Stimulated activated CD4-positive, alpha-beta T cell treated with anti-CD3 and anti-CD28 coated beads, TNF-alpha, amount 100 ng/mL, for 24 hours (primary cell): Measurements from ENCODE around the gene CCDC78.

ENCODE experiments used
- DNase-seq, 3 experiments: peaks; one replicate each; pipeline ENCODE4 v3.0.0-alpha.2; 2020; ENCODE audit warnings: low read depth in 3 of 3

CCDC78 gene

DNA sequence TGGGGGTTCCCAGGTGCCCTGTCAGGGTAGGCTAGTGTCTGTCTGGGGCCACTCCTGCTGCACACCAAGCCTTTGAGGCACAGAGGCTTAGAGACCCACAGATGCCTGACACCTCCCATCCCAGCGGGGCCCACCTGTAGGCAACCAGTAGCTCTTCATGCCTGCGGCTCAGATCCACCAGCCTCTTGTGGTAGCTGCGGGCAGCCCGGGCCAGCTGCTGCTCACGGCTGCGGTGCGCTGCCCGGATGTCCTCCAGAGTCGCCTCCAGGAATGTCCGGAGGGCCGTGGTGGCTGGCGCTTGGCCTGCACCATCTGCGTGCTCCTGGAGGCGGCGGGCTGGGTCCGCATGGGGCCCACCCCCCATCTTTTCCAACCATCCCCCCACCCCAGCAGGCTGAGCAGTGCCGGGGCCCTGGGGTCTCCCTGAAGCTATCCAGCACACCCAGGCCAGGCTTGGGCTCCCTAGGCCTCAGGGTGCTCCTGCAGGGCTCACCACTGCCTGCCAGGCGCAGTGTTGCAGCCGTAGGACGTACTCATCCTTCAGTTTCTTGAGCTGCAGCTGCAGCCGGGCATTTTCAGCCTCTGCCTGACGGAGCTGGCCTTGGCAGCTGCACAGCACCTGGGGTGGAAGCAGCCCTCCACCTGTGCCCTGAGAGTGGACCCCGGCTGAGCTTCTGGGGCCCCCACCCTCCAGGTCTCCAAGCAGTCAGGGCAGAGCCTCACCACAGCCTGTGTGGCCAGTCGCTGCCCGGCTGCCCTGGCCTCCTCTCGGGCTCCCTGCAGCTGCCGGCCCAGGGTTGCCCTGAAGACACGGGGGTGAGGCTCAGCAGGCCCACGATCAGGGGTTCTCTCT, 1.8 kb downstream of the CCDC78 start:
- no peak for DNase-seq

DNA sequence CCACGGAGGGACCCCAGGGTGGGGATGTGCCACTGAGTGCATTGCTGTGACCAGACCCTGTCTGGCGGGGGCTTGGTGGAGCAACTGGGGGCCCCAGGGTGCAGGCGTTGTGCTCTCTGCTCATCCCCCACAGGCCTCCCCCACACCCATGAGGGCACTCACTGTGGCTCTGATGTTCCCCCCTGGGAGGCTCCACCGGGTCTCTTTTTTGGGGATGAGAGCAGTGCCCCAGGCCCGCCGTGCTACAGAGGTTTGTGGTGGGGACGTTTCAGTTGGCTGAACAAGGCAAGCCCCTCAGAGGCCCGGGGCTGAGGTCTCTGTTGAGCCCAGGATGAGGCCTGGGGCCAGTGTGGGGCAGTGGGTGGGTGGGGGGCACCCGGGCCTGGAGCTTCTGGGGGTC, 2.5 kb downstream of the CCDC78 start:
- DNase-seq: no peak

DNA sequence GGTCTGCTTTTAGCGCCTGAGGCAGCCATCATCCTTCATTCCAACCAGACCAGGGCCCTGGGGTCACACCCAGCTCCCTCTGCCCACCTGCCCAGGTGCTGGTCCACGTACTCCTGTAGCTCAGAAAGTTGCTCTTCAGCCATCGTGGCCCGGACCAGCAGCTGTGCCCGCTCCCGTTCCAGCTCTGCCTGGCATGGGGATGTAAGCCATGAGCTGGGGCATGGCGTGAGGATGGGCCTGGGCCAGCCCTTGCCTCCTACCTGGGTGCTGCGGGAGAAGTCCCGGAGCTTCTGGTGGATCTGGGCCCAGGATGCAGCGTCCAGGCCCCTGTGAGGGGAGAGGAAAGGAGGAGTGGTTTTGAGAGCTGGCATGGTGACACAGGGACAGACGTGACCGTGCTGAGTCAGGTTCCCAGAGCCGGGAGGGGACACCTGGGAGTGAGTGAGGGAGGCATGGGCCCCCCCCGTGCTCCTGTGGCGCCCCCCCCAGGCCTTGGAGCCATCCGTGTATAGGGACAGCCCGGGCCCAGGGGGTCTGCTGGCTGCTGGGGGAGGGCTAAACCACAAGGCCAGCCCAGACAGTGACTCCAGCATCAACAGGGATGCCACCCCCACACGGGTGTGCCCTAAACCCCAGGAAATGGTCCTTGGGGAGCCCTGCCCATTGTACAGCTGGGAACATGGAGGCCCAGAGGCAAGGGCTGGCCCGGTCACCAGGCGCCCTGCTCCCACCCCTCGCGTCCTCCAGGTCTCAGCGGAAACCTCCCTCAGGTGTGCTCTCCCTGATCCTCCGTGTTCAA, 3.2 kb downstream of the CCDC78 start:
- no peak for DNase-seq

DNA sequence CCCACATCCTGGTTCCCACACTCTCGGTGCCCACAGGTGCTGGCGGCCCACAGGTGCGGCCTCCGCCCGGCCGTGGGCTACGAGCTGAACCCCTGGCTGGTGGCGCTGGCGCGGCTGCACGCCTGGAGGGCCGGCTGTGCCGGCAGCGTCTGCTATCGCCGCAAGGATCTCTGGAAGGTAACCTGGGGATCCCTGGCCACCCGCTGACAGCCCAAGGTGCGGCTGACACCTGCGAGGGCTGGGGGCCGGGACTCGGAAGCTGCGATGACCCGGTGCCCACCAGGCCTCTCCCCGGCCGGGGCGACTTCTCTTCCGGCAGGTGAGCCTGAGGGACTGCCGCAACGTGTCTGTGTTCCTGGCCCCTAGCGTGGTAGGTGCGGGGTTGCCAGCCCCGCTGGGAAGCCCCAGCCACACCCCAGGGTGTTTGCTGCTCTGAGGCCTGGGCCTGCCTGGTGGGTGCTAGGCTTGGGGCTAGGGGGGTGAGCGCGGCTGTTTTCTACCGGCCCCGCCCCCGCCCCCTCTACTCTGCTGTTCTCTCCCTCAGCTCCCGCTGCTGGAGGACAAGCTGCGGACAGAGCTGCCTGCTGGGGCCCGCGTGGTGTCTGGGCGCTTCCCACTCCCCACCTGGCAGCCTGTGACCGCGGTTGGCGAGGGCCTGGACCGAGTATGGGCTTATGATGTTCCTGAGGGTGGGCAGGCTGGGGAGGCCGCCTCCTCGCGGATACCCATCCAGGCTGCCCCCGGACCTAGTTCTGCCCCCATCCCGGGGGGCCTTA, 4.3 kb downstream of the CCDC78 start:
- DNase-seq: no peak

DNA sequence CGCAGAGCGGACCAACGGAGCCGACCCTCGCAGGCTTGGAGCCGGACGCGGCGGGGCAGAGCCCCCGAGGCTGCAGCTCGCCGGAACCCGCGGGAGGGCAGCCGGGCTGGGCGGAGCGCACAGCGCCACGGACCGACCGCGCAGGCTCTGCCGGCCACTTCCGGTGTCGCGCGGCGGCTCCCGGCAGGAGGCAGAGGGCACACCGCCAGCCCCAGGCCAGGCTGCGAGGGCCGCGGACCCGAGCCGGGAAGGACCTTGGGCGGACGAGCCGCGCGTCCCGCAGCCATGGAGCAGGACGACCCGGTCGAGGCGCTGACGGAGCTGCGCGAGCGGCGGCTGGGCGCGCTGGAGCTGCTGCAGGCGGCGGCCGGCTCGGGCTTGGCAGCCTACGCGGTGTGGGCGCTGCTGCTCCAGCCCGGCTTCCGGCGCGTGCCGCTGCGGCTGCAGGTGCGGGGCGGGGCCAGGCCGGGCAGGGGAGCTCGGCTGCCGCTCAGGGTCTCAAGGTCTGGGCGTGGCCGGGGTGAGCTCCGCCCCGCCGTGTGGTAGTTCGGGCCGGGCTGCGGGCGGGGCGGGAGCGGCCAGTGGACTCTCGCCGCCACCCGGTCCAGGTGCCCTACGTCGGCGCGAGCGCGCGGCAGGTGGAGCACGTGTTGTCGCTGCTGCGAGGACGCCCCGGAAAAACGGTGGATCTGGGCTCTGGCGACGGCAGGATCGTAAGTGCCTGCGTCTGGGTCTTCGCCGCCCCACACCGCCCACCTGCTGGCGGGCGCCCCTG, 5.1 kb downstream of the CCDC78 start, which contains the start of gene ANTKMT:
Gene ANTKMT (plus strand): TSS at position 157 of the 775 bp plus-strand sequence. CDS start 129 bp downstream, at position 286.
- DNase-seq: peak in 2 of 3 experiments; percentile 52 to 80

DNA sequence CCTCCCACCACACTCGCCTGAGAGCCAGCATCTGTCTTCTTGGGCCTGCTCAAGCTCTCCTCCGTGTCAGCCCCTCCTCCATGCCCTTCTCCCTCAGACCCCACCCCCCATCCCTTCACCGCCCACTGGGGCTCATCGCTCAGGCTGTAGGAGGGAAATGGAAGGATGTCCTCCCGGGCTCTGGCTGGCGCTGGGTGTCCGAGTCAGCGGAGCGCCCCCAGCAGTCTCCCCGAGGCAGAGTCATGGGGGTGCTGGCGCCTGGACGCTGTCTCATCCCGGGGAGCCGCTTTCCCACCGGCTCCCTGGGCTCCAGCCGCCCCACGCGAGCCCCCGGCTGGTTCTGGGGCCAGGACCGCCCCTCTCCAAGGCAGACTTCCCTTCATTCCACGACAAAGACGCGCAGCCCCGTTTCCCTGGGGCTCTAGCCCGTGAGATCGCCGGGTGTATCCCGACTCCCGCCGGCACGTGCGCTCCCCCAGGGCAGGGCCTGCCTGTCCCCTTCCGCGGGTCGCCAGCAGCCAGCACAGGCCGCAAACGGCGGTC, 5.7 kb downstream of the CCDC78 start:
- peak in 1 of 3 experiments; percentile 70 for DNase-seq

DNA sequence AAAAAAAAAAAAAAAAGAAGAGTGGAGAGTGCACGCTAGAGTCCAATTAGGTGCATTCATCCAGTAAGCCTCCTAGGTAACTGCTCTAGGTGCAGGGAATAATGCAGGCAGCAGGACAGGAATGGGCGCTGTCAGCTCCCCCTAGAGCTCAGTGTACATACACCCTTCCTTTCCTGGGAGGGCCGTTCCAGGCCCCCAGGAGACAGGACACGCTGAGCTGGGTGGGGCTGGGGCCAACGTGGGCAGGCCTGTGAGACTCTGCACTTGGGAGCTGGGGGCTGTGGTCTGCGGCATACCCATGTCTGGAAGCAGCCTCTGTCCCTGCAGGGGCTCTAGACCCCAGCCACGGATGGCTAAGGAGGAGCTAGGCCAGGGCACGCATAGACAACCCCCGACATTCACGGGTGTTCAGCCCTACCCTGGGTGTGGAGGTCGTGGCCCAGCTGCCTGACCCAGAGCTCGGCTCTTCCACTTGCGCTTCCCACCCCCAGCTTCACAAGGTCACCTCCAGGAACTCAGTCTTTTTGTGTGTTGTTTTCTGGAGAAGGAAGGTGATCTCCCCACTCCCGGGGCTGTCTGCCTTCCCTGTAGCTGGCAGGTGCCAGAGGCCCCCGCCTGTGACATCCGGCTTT, 6.3 kb downstream of the CCDC78 start:
- no peak for DNase-seq

DNA sequence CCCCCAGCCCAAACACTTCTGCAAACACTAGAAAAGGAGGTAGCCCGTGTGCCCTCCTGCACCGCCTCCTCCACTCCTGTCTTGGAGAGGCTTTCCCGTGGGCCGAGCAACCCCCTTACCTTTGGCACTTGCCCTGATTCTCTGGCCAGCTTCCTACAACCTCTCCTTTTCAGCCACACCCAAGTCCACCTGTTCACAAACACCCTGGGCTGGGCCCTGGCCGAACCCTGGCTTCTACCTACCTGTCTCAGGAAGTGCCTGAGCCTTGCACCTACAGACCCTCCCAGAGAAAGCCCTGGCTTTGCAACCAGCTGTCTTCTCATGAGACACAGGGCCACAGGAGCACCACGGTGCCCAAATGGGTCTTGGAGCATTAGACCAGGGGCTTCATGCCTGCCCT, 7.3 kb downstream of the CCDC78 start:
- DNase-seq: no peak

DNA sequence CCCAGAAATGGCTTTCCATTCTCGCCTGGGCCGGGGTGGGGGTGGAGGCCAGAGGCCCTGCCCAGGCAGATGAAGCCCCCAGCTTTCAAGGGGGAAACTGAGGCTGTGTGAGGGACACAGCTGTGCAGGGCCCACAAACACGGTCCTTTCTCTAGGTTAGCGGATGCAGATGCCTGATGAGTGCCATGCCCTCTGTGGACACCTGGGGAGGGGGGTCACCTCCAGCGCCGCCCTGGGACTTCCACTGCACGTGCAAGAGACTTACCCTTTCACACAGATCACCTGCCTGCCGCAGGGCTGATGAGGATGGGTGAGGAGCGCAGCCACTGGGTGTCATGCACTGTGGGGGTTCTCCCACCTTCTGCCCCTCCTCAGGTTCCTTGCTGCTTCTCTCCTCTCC, 7.9 kb downstream of the CCDC78 start:
- DNase-seq: no peak

DNA sequence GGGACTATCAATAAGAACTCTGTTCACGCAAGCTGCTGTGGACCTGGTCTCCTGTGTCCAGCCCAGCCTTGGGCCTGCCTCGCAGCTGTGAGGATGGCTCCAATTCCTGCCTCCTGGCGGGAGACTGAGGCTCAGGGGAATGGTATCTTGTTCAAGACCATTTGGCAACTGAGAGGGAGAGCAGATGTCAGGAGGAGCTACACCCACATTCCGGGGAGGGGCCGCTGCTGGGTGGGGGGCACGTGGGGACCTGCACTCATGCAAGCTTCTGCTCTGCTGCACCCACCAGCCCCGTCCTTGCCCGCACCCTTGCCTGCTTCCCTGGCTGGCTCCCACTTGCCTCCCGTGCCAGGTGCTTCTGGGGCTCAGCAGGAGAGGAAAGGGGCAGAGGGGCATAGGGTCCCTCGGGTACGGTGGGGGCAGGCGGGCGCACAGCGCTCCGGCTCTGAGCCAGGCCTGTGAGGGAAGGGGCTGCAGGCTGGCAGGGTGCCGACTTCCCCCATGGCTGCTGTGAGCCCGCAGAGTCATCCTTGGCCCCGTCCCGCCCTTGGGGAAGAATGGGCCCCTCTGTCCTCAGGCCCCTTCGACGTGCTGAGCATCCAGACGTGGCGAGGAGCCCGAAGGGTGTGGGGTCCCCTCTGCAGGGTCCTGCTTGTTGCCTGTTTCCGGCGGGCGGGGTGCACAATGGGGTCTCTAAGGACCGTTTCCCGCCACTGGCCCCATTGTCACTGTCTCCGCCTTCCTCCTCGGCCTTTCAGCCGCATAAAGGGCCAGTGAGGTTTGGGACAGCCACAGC, 8.6 kb downstream of the CCDC78 start:
- no peak for DNase-seq

DNA sequence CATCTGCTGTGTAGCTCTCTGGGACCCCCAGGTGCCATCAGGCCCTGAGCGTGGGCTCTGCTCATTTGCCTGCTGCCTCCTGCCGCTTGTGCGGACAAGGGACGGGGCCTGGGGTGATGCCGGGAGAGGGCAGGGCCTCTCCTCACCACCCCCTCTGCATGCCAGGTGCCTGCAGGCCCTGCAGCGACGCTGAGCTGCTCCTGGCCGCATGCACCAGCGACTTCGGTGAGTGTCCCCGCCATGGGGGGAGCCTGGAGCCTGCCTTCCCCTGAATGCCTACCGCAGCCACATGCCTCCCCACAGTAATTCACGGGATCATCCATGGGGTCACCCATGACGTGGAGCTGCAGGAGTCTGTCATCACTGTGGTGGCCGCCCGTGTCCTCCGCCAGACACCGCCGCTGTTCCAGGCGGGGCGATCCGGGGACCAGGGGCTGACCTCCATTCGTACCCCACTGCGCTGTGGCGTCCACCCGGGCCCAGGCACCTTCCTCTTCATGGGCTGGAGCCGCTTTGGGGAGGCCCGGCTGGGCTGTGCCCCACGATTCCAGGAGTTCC, 9.4 kb downstream of the CCDC78 start:
- no peak for DNase-seq

DNA sequence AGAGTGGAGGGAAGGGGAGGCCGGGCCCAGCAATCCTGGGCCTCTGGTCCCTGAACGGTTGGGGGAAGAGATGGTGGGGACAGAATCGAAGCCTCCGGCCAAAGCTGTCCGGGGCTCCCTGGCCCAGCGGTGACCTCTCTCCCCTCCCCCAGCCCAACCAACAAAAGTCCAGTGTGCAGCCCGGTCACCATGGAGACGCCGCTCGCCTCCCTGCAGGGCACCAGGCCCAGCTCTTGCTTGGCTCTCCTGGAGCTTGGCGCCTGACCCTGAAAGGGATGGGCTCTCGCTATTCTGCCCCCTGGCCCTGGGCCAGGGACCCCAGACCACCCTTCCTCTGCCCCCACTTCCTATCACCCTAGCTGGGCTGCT, 10.1 kb downstream of the CCDC78 start:
- no peak for DNase-seq

DNA sequence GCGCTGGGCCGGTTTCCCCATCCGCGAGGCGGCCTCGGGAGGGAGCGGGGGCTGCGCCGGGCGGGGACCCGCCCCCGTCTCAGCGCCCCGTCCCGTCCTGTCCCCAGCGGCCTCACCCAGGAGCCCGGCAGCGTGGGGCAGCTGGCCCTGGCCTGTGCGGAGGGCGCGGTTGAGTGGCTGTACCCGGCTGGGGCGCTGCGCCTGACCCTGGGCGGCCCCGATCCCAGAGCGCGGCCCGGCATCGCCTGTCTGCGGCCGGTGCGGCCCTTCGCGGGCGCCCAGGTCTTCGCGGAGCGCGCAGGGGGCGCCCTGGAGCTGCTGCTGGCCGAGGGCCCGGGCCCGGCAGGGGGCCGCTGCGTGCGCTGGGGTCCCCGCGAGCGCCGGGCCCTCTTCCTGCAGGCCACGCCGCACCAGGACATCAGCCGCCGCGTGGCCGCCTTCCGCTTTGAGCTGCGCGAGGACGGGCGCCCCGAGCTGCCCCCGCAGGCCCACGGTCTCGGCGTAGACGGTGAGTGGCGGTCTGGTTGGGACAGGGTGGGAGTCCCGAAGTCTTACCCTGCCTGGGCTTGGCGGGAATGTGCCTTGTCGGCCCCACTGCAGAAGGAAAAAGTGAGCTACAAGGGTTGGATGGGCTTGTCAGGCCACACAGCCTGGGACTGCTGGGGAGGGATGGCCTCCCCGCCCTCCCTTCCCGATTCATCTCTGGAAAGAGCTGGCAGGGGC, 10.6 kb downstream of the CCDC78 start:
- no peak for DNase-seq

DNA sequence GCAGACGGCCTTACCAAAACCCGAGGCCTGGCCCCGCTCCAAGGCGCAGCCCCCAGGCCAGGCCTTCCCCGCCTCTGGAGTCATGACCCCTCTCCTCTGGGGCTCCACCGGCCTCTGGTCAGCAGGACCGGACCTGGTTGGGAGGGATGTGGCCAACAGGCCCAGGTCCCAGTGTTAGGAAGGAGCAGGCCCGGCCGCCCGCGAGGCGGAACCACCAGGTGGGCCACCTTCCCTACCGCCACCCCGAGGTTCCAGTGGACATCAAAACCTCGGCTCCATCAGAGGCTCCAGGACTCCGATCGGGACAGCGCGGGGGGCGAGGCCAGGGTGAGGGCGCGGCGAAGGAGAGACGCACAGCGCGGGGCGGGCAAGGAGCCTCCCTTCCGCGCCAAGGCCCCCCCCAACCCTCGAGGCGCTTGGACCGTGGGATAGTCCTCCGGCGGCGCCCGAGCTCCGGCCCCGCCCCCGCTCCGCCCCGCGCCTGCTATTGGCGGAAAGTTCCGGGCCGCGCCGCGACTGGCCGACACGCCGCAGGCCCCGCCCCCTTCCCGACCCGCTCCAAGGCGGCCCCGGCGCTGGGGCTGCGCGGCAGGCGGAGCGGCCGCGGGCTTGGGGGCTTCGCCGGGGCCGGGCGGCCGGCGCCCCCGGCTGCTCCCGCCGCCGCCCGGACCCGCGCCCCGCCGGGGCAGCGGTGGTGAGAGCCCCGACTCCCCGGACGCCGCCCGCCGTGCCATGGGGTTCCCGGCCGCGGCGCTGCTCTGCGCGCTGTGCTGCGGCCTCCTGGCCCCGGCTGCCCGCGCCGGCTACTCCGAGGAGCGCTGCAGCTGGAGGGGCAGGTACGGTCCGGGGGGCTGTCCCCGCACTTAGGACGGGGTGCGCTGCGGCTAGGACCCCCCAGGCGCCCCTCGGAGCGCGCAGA, 11.4 kb downstream of the CCDC78 start, which contains the start of gene METRN:
Gene METRN (plus strand): TSS at position 561 of the 919 bp plus-strand sequence. CDS start 172 bp downstream, at position 733.
- DNase-seq: peak; percentile 77 to 92 (median 85)

DNA sequence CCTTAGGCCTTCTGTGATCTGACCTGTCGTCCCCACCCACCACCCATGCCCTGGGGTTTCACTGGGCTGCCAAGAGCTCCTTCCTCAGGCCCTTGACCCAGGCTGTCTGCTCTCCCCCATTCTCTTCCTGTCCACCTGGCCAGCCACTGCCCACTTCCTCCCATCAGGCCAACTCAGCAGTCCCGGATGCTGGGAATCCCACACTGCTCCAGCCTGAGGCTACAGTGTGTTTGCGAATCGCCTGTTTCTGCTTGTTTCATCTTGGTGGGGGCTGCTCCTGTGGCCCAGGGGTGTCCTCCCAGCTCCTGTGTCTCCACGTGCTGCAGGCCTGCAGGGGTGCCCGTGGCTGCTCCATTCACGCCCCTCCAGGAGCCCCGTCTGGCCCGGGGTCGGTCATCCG, 12.2 kb downstream of the CCDC78 start:
- DNase-seq: no peak

DNA sequence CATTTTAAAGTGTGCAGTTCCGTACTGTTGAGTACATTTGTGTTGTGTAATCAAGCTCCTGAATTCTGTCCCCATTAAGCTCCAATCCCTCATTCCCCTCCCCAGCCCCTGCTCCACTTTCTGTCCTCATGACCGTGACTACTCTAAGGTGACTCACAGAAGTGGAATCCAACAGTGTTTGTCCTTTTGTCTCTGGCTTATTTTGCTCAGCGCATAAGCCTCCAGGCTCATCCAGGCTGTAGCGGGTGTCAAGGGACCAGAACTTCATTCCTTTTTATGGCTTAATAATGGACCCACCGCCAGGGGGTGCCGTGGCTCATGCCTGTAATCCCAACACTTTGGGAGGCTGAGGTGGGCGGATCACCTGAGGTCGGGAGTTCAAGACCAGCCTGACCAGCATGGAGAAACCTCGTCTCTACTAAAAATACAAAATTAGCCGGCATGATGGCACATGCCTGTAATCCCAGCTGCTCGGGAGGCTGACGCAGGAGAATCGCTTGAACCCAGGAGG, 13.4 kb downstream of the CCDC78 start:
- peak in 1 of 3 experiments; percentile 63 for DNase-seq
